SK-N-SH (cell line): ENCODE results near the gene DDA1. TPM values are rescaled to one million over a fixed set of nuclear protein-coding genes. Genes with fewer than 3 reads are reported as not detected.

Source experiments
- CTCF ChIA-PET: fragments of 300-600, 350-600 bp; formaldehyde crosslinking; extraction: SDS; loops from one replicate; lab custom pipeline; 2021; lab: Yijun Ruan, JAX
- POLR2A ChIA-PET: fragments of 350-600 bp; sonication (Branson Sonifier 250); formaldehyde crosslinking; extraction: SDS; loops from one replicate; lab custom pipeline; 2020; ENCODE audit warnings: antibody characterized with exemption, inconsistent platforms; lab: Yijun Ruan, JAX
- DNase-seq: peaks from one replicate; pipeline ENCODE4 v3.0.0; 2012
- H2AFZ ChIP-seq: fragments of 200-600 bp; sonication (generic); 2 replicates; pipeline ENCODE4 v1.8.1; 2016; ENCODE audit warnings: antibody characterized with exemption, mild to moderate bottlenecking, low read depth
- H3F3A ChIP-seq: fragments of 200-600 bp; sonication (generic); replicated peaks from 2 replicates; pipeline ENCODE3; 2016; ENCODE audit warnings: antibody characterized with exemption, mild to moderate bottlenecking; ENCODE audit not compliant: insufficient read depth
- H3K27ac ChIP-seq, 2 experiments: fragments of 200-500 bp in 1 of 2; fragments of 200-600 bp in 1 of 2; sonication (Bioruptor generic) in 1 of 2; sonication (generic), shearing (Covaris generic) in 1 of 2; 2 replicates each; pipeline versions ENCODE4 v1.5.1 to v1.6.1; 2014 to 2016; ENCODE audit warnings: low read depth in 2 of 2, inconsistent platforms in 1 of 2, low read length in 1 of 2, mild to moderate bottlenecking in 1 of 2, mixed read lengths in 1 of 2
- H3K27me3 ChIP-seq: fragments of 200-600 bp; sonication (generic), shearing (Covaris generic); 2 replicates; pipeline ENCODE4 v1.6.1; 2016; ENCODE audit warnings: mixed run types; ENCODE audit not compliant: insufficient read depth
- H3K36me3 ChIP-seq, 2 experiments: fragments of 200-500 bp in 1 of 2; fragments of 200-600 bp in 1 of 2; sonication (Bioruptor generic) in 1 of 2; sonication (generic) in 1 of 2; replicated peaks in 1 of 2; 2 replicates each; pipeline versions ENCODE3 to v1.5.1; 2014 to 2016; ENCODE audit warnings: low read length in 1 of 2, mild to moderate bottlenecking in 1 of 2; ENCODE audit not compliant: insufficient read depth in 2 of 2, control insufficient read depth in 1 of 2
- H3K4me1 ChIP-seq, 2 experiments: fragments of 200-500 bp in 1 of 2; fragments of 200-600 bp in 1 of 2; sonication (Bioruptor generic) in 1 of 2; sonication (generic), shearing (Covaris generic) in 1 of 2; 2 replicates each; pipeline versions ENCODE4 v1.5.1 to v1.6.1; 2014 to 2016; ENCODE audit warnings: low read depth in 1 of 2, low read length in 1 of 2, mixed run types in 1 of 2; ENCODE audit not compliant: insufficient read depth in 2 of 2, control insufficient read depth in 1 of 2
- H3K4me2 ChIP-seq: fragments of 200-600 bp; sonication (generic), shearing (Covaris generic); 2 replicates; pipeline ENCODE4 v1.6.1; 2017; ENCODE audit warnings: mixed run types
- H3K4me3 ChIP-seq, 2 experiments: fragments of 200-500 bp in 1 of 2; fragments of 200-600 bp in 1 of 2; sonication (Bioruptor generic) in 1 of 2; sonication (generic), shearing (Covaris generic) in 1 of 2; 2 replicates each; pipeline versions ENCODE4 v1.5.1 to v1.8.1; 2014 to 2016; ENCODE audit warnings: low read depth in 2 of 2, inconsistent platforms in 1 of 2, low read length in 1 of 2, mild to moderate bottlenecking in 1 of 2, mixed read lengths in 1 of 2, moderate library complexity in 1 of 2
- H3K79me2 ChIP-seq: fragments of 200-600 bp; sonication (generic); 2 replicates; pipeline ENCODE4 v1.8.1; 2017; ENCODE audit warnings: mild to moderate bottlenecking; ENCODE audit not compliant: insufficient read depth
- H3K9ac ChIP-seq: fragments of 200-600 bp; sonication (generic); 2 replicates; pipeline ENCODE4 v1.6.1; 2017; ENCODE audit warnings: mixed run types
- H3K9me2 ChIP-seq: fragments of 200-600 bp; sonication (generic); 2 replicates; pipeline ENCODE4 v1.6.1; 2017; ENCODE audit warnings: mixed run types
- H3K9me3 ChIP-seq: fragments of 200-600 bp; sonication (generic); 2 replicates; pipeline ENCODE4 v1.6.1; 2017; ENCODE audit warnings: mixed run types, mild to moderate bottlenecking, moderate library complexity
- H4K20me1 ChIP-seq: fragments of 200-600 bp; sonication (generic); 2 replicates; pipeline ENCODE4 v1.6.1; 2017; ENCODE audit warnings: mild to moderate bottlenecking, mixed run types; ENCODE audit not compliant: insufficient read depth
- EP300 ChIP-seq, 2 experiments: IDR thresholded peaks; 2 replicates each; pipeline versions ENCODE4 v1.4.0 to v1.6.1; 2012; ENCODE audit warnings: borderline replicate concordance in 1 of 2, low read depth in 1 of 2, low read length in 1 of 2
- FOSL2 ChIP-seq: IDR thresholded peaks from 2 replicates; pipeline ENCODE4 v1.4.0; 2012; ENCODE audit warnings: low read depth, mild to moderate bottlenecking, moderate library complexity, borderline replicate concordance
- FOXM1 ChIP-seq: IDR thresholded peaks from 2 replicates; pipeline ENCODE4 v1.4.0; 2012; ENCODE audit warnings: low read depth, mild to moderate bottlenecking
- GATA2 ChIP-seq: sonication (generic); formaldehyde crosslinking; IDR thresholded peaks from 2 replicates; pipeline ENCODE4 v1.5.0; 2020; ENCODE audit warnings: mild to moderate bottlenecking, missing genetic modification reagents
- JUND ChIP-seq: IDR thresholded peaks from 2 replicates; pipeline ENCODE4 v1.4.0; 2012
- MEF2A ChIP-seq: IDR thresholded peaks from 2 replicates; pipeline ENCODE4 v1.4.0; 2012; ENCODE audit warnings: low read depth, borderline replicate concordance
- MXI1 ChIP-seq: IDR thresholded peaks from 2 replicates; pipeline ENCODE4 v1.6.1; 2012; ENCODE audit warnings: mild to moderate bottlenecking, low read depth, low read length, improper control_type of control experiment
- NRF1 ChIP-seq: IDR thresholded peaks from 2 replicates; pipeline ENCODE4 v1.6.1; 2012; ENCODE audit warnings: low read depth, mild to moderate bottlenecking, low read length
- POLR2AphosphoS5 ChIP-seq: IDR thresholded peaks from 2 replicates; pipeline ENCODE4 v1.6.1; 2012; ENCODE audit warnings: low read depth, low read length
- RAD21 ChIP-seq: IDR thresholded peaks from 2 replicates; pipeline ENCODE4 v1.6.1; 2012; ENCODE audit warnings: mild to moderate bottlenecking, low read length
- RCOR1 ChIP-seq: fragments of 150-350 bp; IDR thresholded peaks from 2 replicates; pipeline ENCODE4 v1.6.1; 2017; ENCODE audit warnings: antibody characterized with exemption, low read length
- RFX5 ChIP-seq: IDR thresholded peaks from 2 replicates; pipeline ENCODE4 v1.6.1; 2012; ENCODE audit warnings: mild to moderate bottlenecking, improper control_type of control experiment, low read length
- RXRA ChIP-seq: IDR thresholded peaks from 2 replicates; pipeline ENCODE4 v1.4.0; 2012; ENCODE audit warnings: low read depth, mild to moderate bottlenecking, borderline replicate concordance
- SIN3A ChIP-seq: IDR thresholded peaks from 2 replicates; pipeline ENCODE4 v1.6.1; 2012; ENCODE audit warnings: low read depth, mild to moderate bottlenecking, low read length, moderate library complexity, borderline replicate concordance
- SMC3 ChIP-seq: IDR thresholded peaks from 2 replicates; pipeline ENCODE4 v1.6.1; 2012; ENCODE audit warnings: low read depth, low read length, improper control_type of control experiment
- TAF1 ChIP-seq: IDR thresholded peaks from 2 replicates; pipeline ENCODE4 v1.6.1; 2012; ENCODE audit warnings: low read depth, mild to moderate bottlenecking, low read length, moderate library complexity, borderline replicate concordance
- TEAD4 ChIP-seq: IDR thresholded peaks from 2 replicates; pipeline ENCODE4 v1.4.0; 2012; ENCODE audit warnings: mild to moderate bottlenecking, borderline replicate concordance; ENCODE audit not compliant: insufficient read depth
- YY1 ChIP-seq: IDR thresholded peaks from 2 replicates; pipeline ENCODE4 v1.4.0; 2012; ENCODE audit warnings: low read depth, mild to moderate bottlenecking
- WGBS: methylation state at CpG from one replicate; pipeline ENCODE4 v1.1.6; 2017; ENCODE audit warnings: low lambda C conversion rate; 5-methylcytosine and 5-hydroxymethylcytosine counted together
- polyA plus RNA-seq, 3 experiments: library from polyadenylated mRNA; depleted of rRNA; stranded (reverse); fragments of >200 nt; gene quantifications; 2 replicates each; pipeline ENCODE4 v1.2.3, GENCODE V29; 2012
- TF ChIP-seq, protein P1 (sequence below): IDR thresholded peaks from 2 replicates; pipeline ENCODE4 v1.4.0; 2012; ENCODE audit warnings: low read depth, borderline replicate concordance
- TF ChIP-seq, protein P2 (sequence below): IDR thresholded peaks from 2 replicates; pipeline ENCODE4 v1.4.0; 2012; ENCODE audit warnings: low read depth, borderline replicate concordance
- TF ChIP-seq, protein P3 (sequence below): IDR thresholded peaks from 2 replicates; pipeline ENCODE4 v1.6.1; 2012; ENCODE audit warnings: mild to moderate bottlenecking, low read depth, low read length, moderate library complexity

The DDA1 gene
- polyA plus RNA-seq, 1 of the 3 experiments (the other 2 are of a cell fraction) = 135 TPM

DNA sequence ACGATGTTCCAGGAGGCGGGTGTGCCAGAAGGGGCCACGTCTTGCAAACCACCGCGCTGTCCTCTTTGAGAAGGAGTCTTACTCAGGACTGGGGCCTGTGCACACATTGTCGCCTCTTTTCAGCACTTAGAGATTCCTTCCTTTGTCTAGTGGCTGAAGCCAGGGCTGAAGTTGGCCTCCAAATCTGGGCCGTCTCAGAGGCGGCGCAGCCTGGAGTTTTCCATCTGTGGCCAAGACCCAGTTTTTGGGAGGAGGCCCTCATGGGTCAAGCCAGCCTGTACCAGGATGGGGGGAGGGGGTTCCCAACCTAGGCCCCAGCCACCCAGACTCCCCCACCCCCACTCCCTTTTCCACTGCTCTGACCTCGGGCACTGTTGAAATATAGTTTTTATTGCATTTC lies 13.5 kb downstream of the DDA1 start (continued):
- TF ChIP-seq YY1 (no peak), POLR2AphosphoS5 (no peak)

DNA sequence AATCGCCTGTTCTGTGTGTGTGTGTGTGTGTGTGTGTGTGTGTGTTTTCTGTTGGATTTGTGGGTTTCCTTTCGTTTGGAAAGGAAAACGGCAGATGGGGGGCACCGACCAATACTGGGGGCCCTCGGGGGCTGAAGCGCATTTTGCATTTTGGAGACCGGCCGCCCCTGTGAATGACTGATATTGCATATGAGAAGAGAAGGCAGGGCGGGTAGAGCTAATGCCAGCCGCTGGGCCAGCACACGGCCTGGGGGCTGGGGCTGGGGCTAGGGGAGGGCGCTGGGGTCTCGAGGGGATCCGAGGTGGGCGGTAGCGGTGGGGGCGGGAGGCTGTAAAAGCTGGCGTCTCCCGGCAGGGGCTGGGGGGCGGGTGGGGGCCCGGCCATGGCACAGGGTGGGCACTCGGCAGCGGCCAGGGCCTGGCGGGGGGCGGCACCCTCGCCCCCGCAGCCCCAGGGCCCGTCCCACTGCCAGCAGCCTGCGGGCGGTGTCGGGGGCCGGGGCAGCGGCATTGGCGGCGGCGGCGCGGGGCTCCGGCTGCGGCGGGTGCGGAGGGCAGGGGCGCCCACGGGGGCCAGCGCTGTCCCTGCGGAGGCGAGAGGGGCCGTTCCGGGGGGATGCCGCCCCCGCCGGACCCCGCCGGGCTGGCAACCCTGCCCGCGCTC lies 14.1 kb downstream of the DDA1 start:
- no peak overlapping the region for H3K27ac ChIP-seq
- H3K4me3 ChIP-seq = no peak overlapping the region; a peak in 1 of 4 replicates
- peak; percentile 70 for DNase-seq
- no peak for TF ChIP-seq GATA2
- no peak for TF ChIP-seq TAF1
- TF ChIP-seq RAD21 = no peak
- H4K20me1 ChIP-seq = no peaks in the 10 kb centered on the region
- ChIA-PET CTCF (interaction anchor here (0.9 to 1.5 kb wide), 3 partner anchors 10 to 18 kb away, joined by 3 to 8 read pairs (median 3); partner anchors contain the start of genes ANO8 and MRPL34), POLR2A (no interaction called here)
- H3K4me2 ChIP-seq = no peak overlapping the region
- peaks cover 0 to 41% of the 10 kb centered on the region in 2 experiments for H3K36me3 ChIP-seq
- H2AFZ ChIP-seq = no peak overlapping the region
- WGBS = 91% methylated on average over 27 of the region's 56 CpGs
- no peaks in the 10 kb centered on the region for H3K4me1 ChIP-seq
- H3K9me3 ChIP-seq = no peaks in the 10 kb centered on the region
- no peaks in the 10 kb centered on the region for H3F3A ChIP-seq
- no peaks in the 10 kb centered on the region for H3K9me2 ChIP-seq
- no peaks in the 10 kb centered on the region for H3K79me2 ChIP-seq
- H3K9ac ChIP-seq = no peak overlapping the region
- no peaks in the 10 kb centered on the region for H3K27me3 ChIP-seq

DNA sequence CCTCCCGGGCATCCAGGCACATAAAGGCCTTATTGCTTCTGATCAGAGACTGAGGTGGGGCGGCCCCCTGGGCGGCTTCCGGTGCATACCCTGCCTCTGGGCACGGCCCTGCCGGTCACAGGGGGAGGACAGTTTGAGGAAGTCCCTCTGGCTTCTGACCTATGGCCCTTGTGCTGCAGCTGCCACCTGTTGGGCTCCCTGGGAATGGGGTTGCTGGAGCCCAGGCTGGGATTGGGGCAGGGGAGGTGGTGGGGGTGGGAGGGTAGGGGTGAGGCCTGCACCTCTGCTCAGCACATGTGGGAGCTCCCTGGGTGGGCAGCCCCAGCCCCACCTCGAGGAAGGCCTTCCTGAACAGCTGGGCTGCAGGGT lies 14.6 kb downstream of the DDA1 start:
- POLR2A ChIA-PET = interaction anchor here (0.7 to 1.0 kb wide), 2 partner anchors 16 to 665 kb away, joined by 3 read pairs; no protein-coding TSS in a partner anchor
- Histone ChIP-seq H3K79me2 (no peaks in the 10 kb centered on the region), H3F3A (no peaks in the 10 kb centered on the region), H2AFZ (no peak overlapping the region), H3K9me3 (no peaks in the 10 kb centered on the region), H3K4me1 (no peaks in the 10 kb centered on the region), H3K27me3 (no peaks in the 10 kb centered on the region), H3K9me2 (no peaks in the 10 kb centered on the region), H3K4me3 (no peak overlapping the region; a peak in 1 of 4 replicates), H3K27ac (no peak overlapping the region), H4K20me1 (no peaks in the 10 kb centered on the region), H3K36me3 (peaks cover 0 to 39% of the 10 kb centered on the region in 2 experiments), H3K4me2 (no peak overlapping the region), H3K9ac (no peak overlapping the region)
- DNase-seq = no peak
- TF ChIP-seq MXI1 (no peak), MEF2A (no peak), SMC3 (no peak), RCOR1 (no peak), RFX5 (no peak), FOXM1 (no peak), FOSL2 (no peak), TEAD4 (no peak), EP300 (IDR thresholded peaks at IDR 0.05; ENCODE audit: borderline replicate concordance in 1 of 2, low read depth in 1 of 2, low read length in 1 of 2) (no peak), TAF1 (no peak), JUND (no peak), SIN3A (no peak), NRF1 (no peak), RXRA (no peak)
- TF ChIP-seq, protein P1, sequence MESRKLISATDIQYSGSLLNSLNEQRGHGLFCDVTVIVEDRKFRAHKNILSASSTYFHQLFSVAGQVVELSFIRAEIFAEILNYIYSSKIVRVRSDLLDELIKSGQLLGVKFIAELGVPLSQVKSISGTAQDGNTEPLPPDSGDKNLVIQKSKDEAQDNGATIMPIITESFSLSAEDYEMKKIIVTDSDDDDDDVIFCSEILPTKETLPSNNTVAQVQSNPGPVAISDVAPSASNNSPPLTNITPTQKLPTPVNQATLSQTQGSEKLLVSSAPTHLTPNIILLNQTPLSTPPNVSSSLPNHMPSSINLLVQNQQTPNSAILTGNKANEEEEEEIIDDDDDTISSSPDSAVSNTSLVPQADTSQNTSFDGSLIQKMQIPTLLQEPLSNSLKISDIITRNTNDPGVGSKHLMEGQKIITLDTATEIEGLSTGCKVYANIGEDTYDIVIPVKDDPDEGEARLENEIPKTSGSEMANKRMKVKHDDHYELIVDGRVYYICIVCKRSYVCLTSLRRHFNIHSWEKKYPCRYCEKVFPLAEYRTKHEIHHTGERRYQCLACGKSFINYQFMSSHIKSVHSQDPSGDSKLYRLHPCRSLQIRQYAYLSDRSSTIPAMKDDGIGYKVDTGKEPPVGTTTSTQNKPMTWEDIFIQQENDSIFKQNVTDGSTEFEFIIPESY = no peak
- TF ChIP-seq, protein P2, sequence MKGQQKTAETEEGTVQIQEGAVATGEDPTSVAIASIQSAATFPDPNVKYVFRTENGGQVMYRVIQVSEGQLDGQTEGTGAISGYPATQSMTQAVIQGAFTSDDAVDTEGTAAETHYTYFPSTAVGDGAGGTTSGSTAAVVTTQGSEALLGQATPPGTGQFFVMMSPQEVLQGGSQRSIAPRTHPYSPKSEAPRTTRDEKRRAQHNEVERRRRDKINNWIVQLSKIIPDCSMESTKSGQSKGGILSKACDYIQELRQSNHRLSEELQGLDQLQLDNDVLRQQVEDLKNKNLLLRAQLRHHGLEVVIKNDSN = no peak
- TF ChIP-seq, protein P3, sequence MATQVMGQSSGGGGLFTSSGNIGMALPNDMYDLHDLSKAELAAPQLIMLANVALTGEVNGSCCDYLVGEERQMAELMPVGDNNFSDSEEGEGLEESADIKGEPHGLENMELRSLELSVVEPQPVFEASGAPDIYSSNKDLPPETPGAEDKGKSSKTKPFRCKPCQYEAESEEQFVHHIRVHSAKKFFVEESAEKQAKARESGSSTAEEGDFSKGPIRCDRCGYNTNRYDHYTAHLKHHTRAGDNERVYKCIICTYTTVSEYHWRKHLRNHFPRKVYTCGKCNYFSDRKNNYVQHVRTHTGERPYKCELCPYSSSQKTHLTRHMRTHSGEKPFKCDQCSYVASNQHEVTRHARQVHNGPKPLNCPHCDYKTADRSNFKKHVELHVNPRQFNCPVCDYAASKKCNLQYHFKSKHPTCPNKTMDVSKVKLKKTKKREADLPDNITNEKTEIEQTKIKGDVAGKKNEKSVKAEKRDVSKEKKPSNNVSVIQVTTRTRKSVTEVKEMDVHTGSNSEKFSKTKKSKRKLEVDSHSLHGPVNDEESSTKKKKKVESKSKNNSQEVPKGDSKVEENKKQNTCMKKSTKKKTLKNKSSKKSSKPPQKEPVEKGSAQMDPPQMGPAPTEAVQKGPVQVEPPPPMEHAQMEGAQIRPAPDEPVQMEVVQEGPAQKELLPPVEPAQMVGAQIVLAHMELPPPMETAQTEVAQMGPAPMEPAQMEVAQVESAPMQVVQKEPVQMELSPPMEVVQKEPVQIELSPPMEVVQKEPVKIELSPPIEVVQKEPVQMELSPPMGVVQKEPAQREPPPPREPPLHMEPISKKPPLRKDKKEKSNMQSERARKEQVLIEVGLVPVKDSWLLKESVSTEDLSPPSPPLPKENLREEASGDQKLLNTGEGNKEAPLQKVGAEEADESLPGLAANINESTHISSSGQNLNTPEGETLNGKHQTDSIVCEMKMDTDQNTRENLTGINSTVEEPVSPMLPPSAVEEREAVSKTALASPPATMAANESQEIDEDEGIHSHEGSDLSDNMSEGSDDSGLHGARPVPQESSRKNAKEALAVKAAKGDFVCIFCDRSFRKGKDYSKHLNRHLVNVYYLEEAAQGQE = no peak
- 50% methylated on average over 1 of the region's 7 CpGs for WGBS
- CTCF ChIA-PET = interaction anchor here (0.9 to 1.5 kb wide), 3 partner anchors 10 to 19 kb away, joined by 3 to 8 read pairs (median 3); partner anchors contain the start of genes ANO8 and MRPL34
